Measurements from ENCODE around the gene GNB2.
A peak's percentile ranks its signal among the peaks of the same experiment; 100 is the strongest.
"Not testable (repeated sequence)": the region's sequence is repeated elsewhere in the genome, so short reads cannot be mapped to it uniquely, and the experiment has no call there.

GNB2 gene

DNA sequence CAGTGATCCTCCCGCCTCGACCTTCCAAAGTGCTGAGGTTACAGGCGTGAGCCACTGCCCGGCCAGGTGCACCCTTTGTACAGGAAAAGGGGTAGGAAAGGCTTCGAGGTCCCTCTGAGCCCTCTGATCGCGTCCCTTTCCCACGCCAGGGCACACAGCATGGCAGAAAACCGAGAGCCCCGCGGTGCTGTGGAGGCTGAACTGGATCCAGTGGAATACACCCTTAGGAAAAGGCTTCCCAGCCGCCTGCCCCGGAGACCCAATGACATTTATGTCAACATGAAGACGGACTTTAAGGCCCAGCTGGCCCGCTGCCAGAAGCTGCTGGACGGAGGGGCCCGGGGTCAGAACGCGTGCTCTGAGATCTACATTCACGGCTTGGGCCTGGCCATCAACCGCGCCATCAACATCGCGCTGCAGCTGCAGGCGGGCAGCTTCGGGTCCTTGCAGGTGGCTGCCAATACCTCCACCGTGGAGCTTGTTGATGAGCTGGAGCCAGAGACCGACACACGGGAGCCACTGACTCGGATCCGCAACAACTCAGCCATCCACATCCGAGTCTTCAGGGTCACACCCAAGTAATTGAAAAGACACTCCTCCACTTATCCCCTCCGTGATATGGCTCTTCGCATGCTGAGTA lies 33.3 kb downstream of the GNB2 start:
- TF ChIP-seq, protein P1, sequence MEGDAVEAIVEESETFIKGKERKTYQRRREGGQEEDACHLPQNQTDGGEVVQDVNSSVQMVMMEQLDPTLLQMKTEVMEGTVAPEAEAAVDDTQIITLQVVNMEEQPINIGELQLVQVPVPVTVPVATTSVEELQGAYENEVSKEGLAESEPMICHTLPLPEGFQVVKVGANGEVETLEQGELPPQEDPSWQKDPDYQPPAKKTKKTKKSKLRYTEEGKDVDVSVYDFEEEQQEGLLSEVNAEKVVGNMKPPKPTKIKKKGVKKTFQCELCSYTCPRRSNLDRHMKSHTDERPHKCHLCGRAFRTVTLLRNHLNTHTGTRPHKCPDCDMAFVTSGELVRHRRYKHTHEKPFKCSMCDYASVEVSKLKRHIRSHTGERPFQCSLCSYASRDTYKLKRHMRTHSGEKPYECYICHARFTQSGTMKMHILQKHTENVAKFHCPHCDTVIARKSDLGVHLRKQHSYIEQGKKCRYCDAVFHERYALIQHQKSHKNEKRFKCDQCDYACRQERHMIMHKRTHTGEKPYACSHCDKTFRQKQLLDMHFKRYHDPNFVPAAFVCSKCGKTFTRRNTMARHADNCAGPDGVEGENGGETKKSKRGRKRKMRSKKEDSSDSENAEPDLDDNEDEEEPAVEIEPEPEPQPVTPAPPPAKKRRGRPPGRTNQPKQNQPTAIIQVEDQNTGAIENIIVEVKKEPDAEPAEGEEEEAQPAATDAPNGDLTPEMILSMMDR (conservative IDR thresholded peaks at IDR 0.05; ENCODE audit: low read depth, low read length) = no peak
- H3K4me3 ChIP-seq (ENCODE audit: low read depth, low read length) = peak overlapping the region; percentile 97
- DNase-seq (ENCODE audit: low read depth) = no peak

- H3K4me3 ChIP-seq (ENCODE audit: low read depth, low read length) = no peak overlapping the region
- TF ChIP-seq, protein P1 (conservative IDR thresholded peaks at IDR 0.05; ENCODE audit: low read depth, low read length) = no peak
- DNase-seq (ENCODE audit: low read depth) = no peak
Measured at GRCh38 chr7:100708395-100708794, 34.9 kb downstream of the GNB2 start.

DNA sequence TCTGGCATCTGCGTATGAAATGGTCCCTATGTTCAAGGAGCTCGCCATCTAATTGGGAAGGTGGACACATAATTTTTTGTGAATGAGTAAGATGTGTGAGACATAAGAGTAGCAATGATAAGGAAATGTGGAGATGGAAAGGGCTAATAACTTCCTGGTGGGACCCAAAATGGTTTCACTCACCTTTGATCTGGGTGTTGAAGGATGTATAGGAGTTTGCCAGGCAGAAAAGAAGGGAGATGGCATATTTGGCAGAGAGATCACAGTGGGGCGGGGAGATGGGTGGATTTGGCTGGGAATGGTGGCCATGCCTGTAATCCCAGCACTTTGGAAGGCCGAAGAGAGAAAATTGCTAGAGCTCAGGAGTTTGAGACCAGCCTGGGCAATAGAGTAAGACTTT lies 36.9 kb downstream of the GNB2 start:
- no peak for DNase-seq (ENCODE audit: low read depth)
- H3K4me3 ChIP-seq (ENCODE audit: low read depth, low read length) = no peak overlapping the region
- TF ChIP-seq, protein P1 (conservative IDR thresholded peaks at IDR 0.05; ENCODE audit: low read depth, low read length) = no peak

GRCh38 chr7:100711369-100711768 lies 37.8 kb downstream of the GNB2 start:
- TF ChIP-seq, protein P1 (conservative IDR thresholded peaks at IDR 0.05; ENCODE audit: low read depth, low read length) = no peak
- DNase-seq (ENCODE audit: low read depth) = no peak
- H3K4me3 ChIP-seq (ENCODE audit: low read depth, low read length) = no peak overlapping the region

DNA sequence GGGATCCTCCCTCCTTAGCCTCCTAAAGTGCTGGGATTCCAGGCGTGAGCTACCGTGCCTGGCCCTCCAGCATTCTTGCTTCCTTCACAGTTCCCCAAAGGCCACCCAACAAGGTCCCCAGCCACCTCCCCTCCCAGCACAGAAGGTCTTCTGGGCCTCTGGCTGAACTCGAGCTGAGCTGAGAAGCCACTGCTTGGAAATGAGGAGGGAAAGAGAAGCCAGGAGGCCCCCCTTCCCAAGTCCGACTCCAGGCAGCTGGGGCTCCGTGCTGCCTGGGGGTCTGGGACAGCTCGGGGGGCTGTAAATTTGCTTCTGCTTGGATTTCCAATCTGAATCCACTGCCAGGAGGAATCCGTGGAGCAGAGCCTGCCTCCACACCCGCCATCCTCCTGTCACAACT lies 41.2 kb downstream of the GNB2 start:
- TF ChIP-seq, protein P1 (conservative IDR thresholded peaks at IDR 0.05; ENCODE audit: low read depth, low read length) = no peak
- no peak overlapping the region for H3K4me3 ChIP-seq (ENCODE audit: low read depth, low read length)
- DNase-seq (ENCODE audit: low read depth) = no peak

- H3K4me3 ChIP-seq (ENCODE audit: low read depth, low read length); DNase-seq (ENCODE audit: low read depth): not testable (repeated sequence)
Measured at GRCh38 chr7:100717073-100717472, 43.5 kb downstream of the GNB2 start.

DNA sequence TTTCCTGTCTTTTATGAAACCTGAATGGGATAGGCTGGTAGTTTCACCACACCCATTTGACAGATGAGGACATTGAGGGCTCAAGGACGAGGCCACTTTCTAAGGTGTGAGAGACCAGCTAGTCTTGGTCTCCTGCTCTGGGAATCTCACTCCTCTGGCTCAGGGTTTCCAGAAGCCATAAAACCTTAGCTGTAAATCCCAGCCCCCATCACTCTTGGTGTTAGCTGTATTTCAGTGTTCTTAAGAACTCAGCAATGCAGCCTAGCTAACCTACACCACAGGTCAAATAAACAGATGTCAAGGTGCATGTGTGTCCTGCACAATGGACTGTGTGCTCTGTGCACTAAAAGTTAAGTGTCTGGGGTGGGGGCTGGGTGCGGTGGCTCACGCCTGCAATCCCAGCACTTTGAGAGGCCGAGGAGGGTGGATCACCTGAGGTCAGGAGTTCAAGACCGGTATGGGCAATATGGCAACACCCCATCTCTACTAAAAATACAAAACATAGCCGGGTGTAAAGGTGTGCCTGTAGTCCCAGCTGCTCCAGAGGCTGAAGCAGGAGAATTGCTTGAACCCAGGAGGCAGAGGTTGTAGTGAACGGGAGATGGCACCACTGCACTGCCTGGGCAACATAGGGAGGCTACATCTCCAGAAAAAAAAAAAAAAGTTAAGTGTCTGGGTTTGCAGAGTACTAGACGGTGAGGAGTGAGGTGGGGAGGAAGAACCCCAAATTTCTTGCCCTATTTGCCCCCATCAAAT lies 46.2 kb downstream of the GNB2 start:
- TF ChIP-seq, protein P1 (conservative IDR thresholded peaks at IDR 0.05; ENCODE audit: low read depth, low read length) = peak; percentile 50
- H3K4me3 ChIP-seq (ENCODE audit: low read depth, low read length) = no peak overlapping the region
- peak; percentile 57 for DNase-seq (ENCODE audit: low read depth)
